Caco-2 (cell line): ENCODE results near the gene CACNA1B. TPM values are rescaled to one million over a fixed set of nuclear protein-coding genes. Genes with fewer than 3 reads are reported as not detected.
A peak's percentile ranks its signal among the peaks of the same experiment; 100 is the strongest.

Experiments
- BruUV-seq: library from RNA; stranded (reverse); fragments of 400-500 nt; replicated peaks from 2 replicates; lab custom pipeline; 2021; lab: Mats Ljungman, UMichigan
- CTCF ChIA-PET: fragments of 300-600 bp; sonication (Branson Sonifier 250); formaldehyde crosslinking; loops from one replicate; lab custom pipeline; 2022; ENCODE audit warnings: antibody characterized with exemption; lab: Charles Lee
- POLR2A ChIA-PET: fragments of 300-600 bp; sonication (Branson Sonifier 250); formaldehyde crosslinking; loops from one replicate; lab custom pipeline; 2022; ENCODE audit warnings: antibody characterized with exemption; lab: Charles Lee
- DNase-seq, 2 experiments: peaks; one replicate each; pipeline versions ENCODE4 v3.0.0 to v3.0.0-alpha.2; 2020 to 2022
- H3K27me3 ChIP-seq: replicated peaks from 2 replicates; pipeline ENCODE4 v1.6.0; 2011; ENCODE audit warnings: low read length; ENCODE audit not compliant: control insufficient read depth, insufficient read depth
- H3K36me3 ChIP-seq: 2 replicates; pipeline ENCODE4 v1.5.1; 2011; ENCODE audit warnings: low read length; ENCODE audit not compliant: control insufficient read depth, insufficient read depth
- H3K4me1 ChIP-seq: fragments of 250-450 bp; sonication (Bioruptor Pico); 2 replicates; pipeline ENCODE4 v1.5.1; 2020; ENCODE audit warnings: mild to moderate bottlenecking
- H3K4me3 ChIP-seq: 2 replicates; pipeline ENCODE4 v1.5.1; 2011; ENCODE audit warnings: low read depth, mild to moderate bottlenecking, control low read depth, low read length
- H3K9me3 ChIP-seq: fragments of 250-450 bp; sonication (Bioruptor Pico); 2 replicates; pipeline ENCODE4 v1.5.1; 2020; ENCODE audit warnings: mild to moderate bottlenecking, moderate library complexity
- H3K27ac Mint-ChIP-seq: one replicate; pipeline ENCODE4 v1.8.0; 2022; ENCODE audit warnings: mixed read lengths; ENCODE audit not compliant: unreplicated experiment
- H3K27me3 Mint-ChIP-seq: one replicate; pipeline ENCODE4 v1.8.0; 2022; ENCODE audit warnings: mixed read lengths; ENCODE audit not compliant: insufficient read depth, unreplicated experiment
- H3K36me3 Mint-ChIP-seq: one replicate; pipeline ENCODE4 v1.8.0; 2022; ENCODE audit warnings: mild to moderate bottlenecking, mixed read lengths; ENCODE audit not compliant: insufficient read depth, unreplicated experiment
- H3K4me1 Mint-ChIP-seq: one replicate; pipeline ENCODE4 v1.8.0; 2022; ENCODE audit warnings: low read depth, mixed read lengths; ENCODE audit not compliant: unreplicated experiment
- H3K4me3 Mint-ChIP-seq: one replicate; pipeline ENCODE4 v1.8.0; 2022; ENCODE audit warnings: mild to moderate bottlenecking, moderate library complexity, mixed read lengths; ENCODE audit not compliant: unreplicated experiment
- H3K9me3 Mint-ChIP-seq: one replicate; pipeline ENCODE4 v1.8.0; 2022; ENCODE audit warnings: mixed read lengths; ENCODE audit not compliant: unreplicated experiment
- intact Hi-C: fragments of 100-400 bp; cut with micrococcal nuclease; formaldehyde crosslinking; loops from one replicate; pipeline ENCODE4 v1.10.0; 2022; ENCODE audit not compliant: unreplicated experiment
- total RNA-seq: library from RNA; stranded (reverse); gene quantifications from 2 replicates; pipeline ENCODE4 v1.2.3, GENCODE V29; 2022
- TF ChIP-seq, protein P1 (sequence below), 2 experiments: fragments of 200-600 bp in 1 of 2; IDR thresholded peaks; 1 replicate in 1 of 2; 2 replicates in 1 of 2; pipeline versions ENCODE4 v1.5.1 to v1.8.0; 2011 to 2022; ENCODE audit warnings: antibody characterized with exemption in 1 of 2, control low read depth in 1 of 2, inconsistent platforms in 1 of 2, low read depth in 1 of 2, low read length in 1 of 2, mild to moderate bottlenecking in 1 of 2, moderate library complexity in 1 of 2; ENCODE audit not compliant: insufficient read depth in 1 of 2, severe bottlenecking in 1 of 2, unreplicated experiment in 1 of 2

Gene CACNA1B
- total RNA-seq, 1 experiment from 2014 or later, result 0.11 TPM

DNA sequence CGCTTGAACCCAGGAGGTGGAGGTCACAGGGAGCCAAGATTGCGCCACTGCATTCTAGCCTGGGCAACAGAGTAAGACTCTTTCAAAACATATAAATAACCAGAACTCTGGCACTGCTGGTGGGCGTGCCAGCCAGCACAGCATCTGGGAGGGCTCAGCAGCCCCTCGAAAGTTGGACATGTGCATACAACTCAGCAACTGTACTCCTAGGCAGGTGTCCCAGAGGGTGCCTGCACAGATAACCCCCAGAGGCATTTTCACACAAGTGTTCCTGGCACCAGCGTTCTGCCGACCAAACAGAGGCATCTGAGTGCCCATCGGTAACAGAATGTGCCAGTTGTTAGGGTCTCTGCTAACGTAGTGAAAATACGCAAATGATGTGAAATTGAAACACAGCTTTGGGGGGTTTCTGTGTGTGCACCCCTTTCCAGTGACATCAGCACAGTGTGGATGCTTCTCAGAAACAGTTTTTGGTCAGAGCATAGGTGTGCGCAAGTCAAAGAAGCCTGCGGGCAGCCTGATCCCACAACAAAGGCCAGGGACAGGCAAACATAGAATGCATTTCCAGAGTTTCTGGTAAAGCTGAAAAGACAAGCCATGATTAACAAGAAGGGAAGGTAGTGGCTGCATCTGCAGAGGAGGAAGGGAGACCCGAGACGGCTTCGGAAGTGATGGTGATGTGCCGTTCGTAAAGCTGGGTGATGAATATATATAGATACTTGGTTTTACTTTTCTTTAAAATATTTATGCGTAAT lies 190.2 kb downstream of the CACNA1B start:
- H3K27ac Mint-ChIP-seq, result no peak overlapping the region
- POLR2A ChIA-PET, result no interaction called here
- H3K4me1 Mint-ChIP-seq, result no peaks in the 10 kb centered on the region
- intact Hi-C loops, result no loop called here
- TF ChIP-seq, protein P1, sequence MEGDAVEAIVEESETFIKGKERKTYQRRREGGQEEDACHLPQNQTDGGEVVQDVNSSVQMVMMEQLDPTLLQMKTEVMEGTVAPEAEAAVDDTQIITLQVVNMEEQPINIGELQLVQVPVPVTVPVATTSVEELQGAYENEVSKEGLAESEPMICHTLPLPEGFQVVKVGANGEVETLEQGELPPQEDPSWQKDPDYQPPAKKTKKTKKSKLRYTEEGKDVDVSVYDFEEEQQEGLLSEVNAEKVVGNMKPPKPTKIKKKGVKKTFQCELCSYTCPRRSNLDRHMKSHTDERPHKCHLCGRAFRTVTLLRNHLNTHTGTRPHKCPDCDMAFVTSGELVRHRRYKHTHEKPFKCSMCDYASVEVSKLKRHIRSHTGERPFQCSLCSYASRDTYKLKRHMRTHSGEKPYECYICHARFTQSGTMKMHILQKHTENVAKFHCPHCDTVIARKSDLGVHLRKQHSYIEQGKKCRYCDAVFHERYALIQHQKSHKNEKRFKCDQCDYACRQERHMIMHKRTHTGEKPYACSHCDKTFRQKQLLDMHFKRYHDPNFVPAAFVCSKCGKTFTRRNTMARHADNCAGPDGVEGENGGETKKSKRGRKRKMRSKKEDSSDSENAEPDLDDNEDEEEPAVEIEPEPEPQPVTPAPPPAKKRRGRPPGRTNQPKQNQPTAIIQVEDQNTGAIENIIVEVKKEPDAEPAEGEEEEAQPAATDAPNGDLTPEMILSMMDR (IDR thresholded peaks at IDR 0.05; ENCODE audit: insufficient read depth in 1 of 2, low read depth in 1 of 2, low read length in 1 of 2, severe bottlenecking in 1 of 2, unreplicated experiment in 1 of 2), result no peak
- no peaks in the 10 kb centered on the region; the same call in 1 of the 2 replicates for H3K27me3 ChIP-seq
- BruUV-seq, result no TSS peak
- peak in 1 of 2 experiments; percentile 7 for DNase-seq
- H3K4me1 ChIP-seq, result no peaks in the 10 kb centered on the region
- peaks cover 8% of the 10 kb centered on the region for H3K27me3 Mint-ChIP-seq
- no peak overlapping the region for H3K4me3 ChIP-seq
- no peaks in the 10 kb centered on the region for H3K36me3 ChIP-seq
- no peaks in the 10 kb centered on the region for H3K36me3 Mint-ChIP-seq
- no peaks in the 10 kb centered on the region for H3K9me3 Mint-ChIP-seq
- CTCF ChIA-PET, result no interaction called here
- H3K4me3 Mint-ChIP-seq, result no peak overlapping the region
- H3K9me3 ChIP-seq, result no peaks in the 10 kb centered on the region

DNA sequence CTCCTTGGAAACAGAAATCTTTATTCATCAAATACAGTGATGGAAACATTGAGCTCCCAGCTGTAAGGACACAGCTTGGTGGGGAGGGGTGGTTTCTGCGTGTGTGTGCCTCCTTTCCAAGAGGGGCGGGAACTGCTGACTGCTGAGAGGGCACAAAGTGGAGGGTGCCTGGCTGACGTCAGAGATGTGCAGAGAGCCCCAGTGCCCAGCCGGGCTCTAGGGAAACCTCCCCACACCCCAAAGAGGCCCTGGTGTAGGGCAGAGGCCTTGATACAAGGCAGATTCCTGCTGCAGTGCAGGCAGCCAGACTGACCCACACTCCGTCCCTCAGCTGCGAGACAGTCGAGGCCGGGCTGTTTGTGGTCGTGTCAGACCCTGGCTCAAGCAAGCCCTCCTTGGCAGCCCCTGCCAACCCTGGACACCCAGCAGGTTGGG lies 191.0 kb downstream of the CACNA1B start:
- no peak overlapping the region for H3K4me3 Mint-ChIP-seq
- peaks cover 8% of the 10 kb centered on the region for H3K27me3 Mint-ChIP-seq
- intact Hi-C loops, result no loop called here
- CTCF ChIA-PET, result no interaction called here
- H3K27me3 ChIP-seq, result no peaks in the 10 kb centered on the region; the same call in 1 of the 2 replicates
- H3K27ac Mint-ChIP-seq, result no peak overlapping the region
- DNase-seq, result no peak
- no peaks in the 10 kb centered on the region for H3K9me3 Mint-ChIP-seq
- no peaks in the 10 kb centered on the region for H3K36me3 ChIP-seq
- no peaks in the 10 kb centered on the region for H3K4me1 ChIP-seq
- H3K4me1 Mint-ChIP-seq, result no peaks in the 10 kb centered on the region
- TF ChIP-seq, protein P1 (IDR thresholded peaks at IDR 0.05; ENCODE audit: insufficient read depth in 1 of 2, low read depth in 1 of 2, low read length in 1 of 2, severe bottlenecking in 1 of 2, unreplicated experiment in 1 of 2), result no peak
- no TSS peak for BruUV-seq
- no peaks in the 10 kb centered on the region for H3K9me3 ChIP-seq
- POLR2A ChIA-PET, result no interaction called here
- no peak overlapping the region for H3K4me3 ChIP-seq
- H3K36me3 Mint-ChIP-seq, result no peaks in the 10 kb centered on the region

DNA sequence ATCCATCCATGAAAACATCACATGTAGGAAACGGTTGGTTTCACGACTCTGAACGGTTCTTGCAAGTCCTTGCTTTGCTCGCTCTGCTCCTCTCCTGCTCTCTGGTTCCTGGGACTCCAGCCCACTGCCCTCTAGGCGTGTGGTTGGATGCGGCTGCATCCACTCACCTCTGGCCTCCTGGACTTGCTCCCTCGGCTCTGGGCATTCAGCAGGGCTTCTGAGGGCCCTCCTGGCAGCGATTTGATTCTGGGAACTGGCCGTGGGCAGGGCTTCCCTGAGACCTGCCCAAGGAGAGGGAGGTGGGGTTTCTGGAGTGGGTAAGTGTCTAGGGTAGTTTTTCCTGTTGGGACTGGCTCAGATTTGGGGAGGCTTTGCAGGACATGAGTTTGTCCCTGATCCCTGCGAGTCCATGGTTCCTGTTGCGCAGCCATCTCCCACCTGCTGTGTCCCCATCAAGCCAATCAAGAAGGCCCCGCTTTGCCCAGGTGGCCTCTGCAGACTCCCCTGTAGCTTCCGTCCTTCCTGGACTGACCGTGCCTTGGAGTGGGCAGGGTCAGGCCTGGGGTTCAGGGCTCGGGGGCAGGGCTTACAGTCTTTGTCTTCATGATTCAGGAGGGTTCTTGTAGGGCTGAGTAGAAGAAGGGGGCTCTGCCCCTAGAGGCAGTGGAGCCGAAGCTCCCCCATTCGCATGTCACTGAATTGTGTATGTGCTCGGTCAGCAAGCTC lies 192.3 kb downstream of the CACNA1B start:
- no TSS peak for BruUV-seq

More for the DNA sequence above, 192.3 kb downstream of the CACNA1B start:
- H3K27me3 Mint-ChIP-seq, result peaks cover 8% of the 10 kb centered on the region
- no peaks in the 10 kb centered on the region for H3K36me3 Mint-ChIP-seq
- H3K9me3 Mint-ChIP-seq, result no peaks in the 10 kb centered on the region
- H3K4me1 ChIP-seq, result no peaks in the 10 kb centered on the region
- H3K4me3 Mint-ChIP-seq, result no peak overlapping the region
- no peak overlapping the region for H3K27ac Mint-ChIP-seq
- TF ChIP-seq, protein P1 (IDR thresholded peaks at IDR 0.05; ENCODE audit: insufficient read depth in 1 of 2, low read depth in 1 of 2, low read length in 1 of 2, severe bottlenecking in 1 of 2, unreplicated experiment in 1 of 2), result no peak
- H3K4me3 ChIP-seq, result no peak overlapping the region
- H3K36me3 ChIP-seq, result no peaks in the 10 kb centered on the region
- H3K27me3 ChIP-seq, result no peaks in the 10 kb centered on the region; the same call in 1 of the 2 replicates
- no peaks in the 10 kb centered on the region for H3K9me3 ChIP-seq
- ChIA-PET CTCF (no interaction called here), POLR2A (no interaction called here)
- no peaks in the 10 kb centered on the region for H3K4me1 Mint-ChIP-seq
- intact Hi-C loops, result no loop called here
- DNase-seq, result no peak
